ENCODE results near the gene NOL4L. TPM values are rescaled to one million over a fixed set of nuclear protein-coding genes. Genes with fewer than 3 reads are reported as not detected.

Gene NOL4L
- total RNA-seq, 1 experiment from 2014 or later, result 1.4 TPM

GRCh38 chr20:32622585-32623468 is 37.7 kb upstream of the NOL4L start:
- Histone ChIP-seq H3K9me3 (ENCODE audit: low read depth, low read length, poor library complexity, severe bottlenecking) (no peaks in the 10 kb centered on the region), H3K27ac (ENCODE audit: low read depth, low read length, poor library complexity, severe bottlenecking) (no peak overlapping the region), H3K27me3 (replicated peaks; ENCODE audit: insufficient read depth, low read depth, low read length, poor library complexity) (peaks cover 6% of the 10 kb centered on the region), H3K36me3 (ENCODE audit: insufficient read depth, low read length, poor library complexity, severe bottlenecking) (no peaks in the 10 kb centered on the region), H3K4me1 (ENCODE audit: insufficient read depth, low read length, poor library complexity, severe bottlenecking) (no peaks in the 10 kb centered on the region), H3K4me3 (ENCODE audit: low read depth, low read length, poor library complexity, severe bottlenecking) (no peak overlapping the region)
- POLR2A ChIA-PET (ENCODE audit: low non-redundant PET), result no interaction called here
- CTCF ChIA-PET, result no interaction called here
- TF ChIP-seq, protein P1, sequence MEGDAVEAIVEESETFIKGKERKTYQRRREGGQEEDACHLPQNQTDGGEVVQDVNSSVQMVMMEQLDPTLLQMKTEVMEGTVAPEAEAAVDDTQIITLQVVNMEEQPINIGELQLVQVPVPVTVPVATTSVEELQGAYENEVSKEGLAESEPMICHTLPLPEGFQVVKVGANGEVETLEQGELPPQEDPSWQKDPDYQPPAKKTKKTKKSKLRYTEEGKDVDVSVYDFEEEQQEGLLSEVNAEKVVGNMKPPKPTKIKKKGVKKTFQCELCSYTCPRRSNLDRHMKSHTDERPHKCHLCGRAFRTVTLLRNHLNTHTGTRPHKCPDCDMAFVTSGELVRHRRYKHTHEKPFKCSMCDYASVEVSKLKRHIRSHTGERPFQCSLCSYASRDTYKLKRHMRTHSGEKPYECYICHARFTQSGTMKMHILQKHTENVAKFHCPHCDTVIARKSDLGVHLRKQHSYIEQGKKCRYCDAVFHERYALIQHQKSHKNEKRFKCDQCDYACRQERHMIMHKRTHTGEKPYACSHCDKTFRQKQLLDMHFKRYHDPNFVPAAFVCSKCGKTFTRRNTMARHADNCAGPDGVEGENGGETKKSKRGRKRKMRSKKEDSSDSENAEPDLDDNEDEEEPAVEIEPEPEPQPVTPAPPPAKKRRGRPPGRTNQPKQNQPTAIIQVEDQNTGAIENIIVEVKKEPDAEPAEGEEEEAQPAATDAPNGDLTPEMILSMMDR (conservative IDR thresholded peaks at IDR 0.05; ENCODE audit: low read depth, low read length), result no peak
- TF ChIP-seq EZH2 (IDR thresholded peaks at IDR 0.05; ENCODE audit: borderline replicate concordance, low read depth, low read length, poor library complexity, severe bottlenecking), result no peak
- intact Hi-C loops (cut with micrococcal nuclease; ENCODE audit: unreplicated experiment), result no loop called here
- BruUV-seq (replicated peaks), result no TSS peak
- DNase-seq (ENCODE audit: low spot score), result no peak

DNA sequence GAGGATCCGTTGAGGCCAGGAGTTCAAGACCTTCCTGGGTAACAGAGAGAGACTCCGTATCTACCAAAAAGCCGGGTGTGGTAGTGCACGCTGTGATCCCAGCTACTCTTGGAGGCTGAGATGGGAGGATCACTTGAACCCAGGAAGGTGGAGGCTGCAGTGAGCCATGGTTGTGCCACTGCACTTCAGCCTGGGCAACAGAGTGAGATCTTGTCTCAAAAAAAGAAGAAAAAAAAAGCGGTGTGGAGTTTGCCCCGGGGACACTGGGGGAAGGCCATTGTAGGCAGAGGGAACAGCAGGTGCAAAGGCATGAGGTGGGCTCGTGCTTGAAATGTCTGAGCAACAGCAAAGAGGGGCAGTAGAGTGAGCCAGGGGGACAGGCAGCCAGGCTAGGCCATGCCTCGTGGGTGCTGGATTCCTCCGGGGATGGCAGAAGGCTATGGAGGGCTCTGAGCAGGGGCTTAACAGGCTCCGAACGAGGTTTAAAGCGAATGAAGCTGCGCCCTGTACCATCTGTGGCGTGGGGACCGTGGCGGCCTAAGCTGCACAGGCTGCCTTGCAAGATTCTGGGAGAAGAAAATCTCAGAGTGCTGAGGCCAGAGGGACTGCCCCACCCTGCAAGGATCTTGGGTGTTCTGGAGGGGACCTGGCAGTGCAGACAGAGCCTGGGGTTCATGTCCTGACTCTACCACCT is 36.9 kb upstream of the NOL4L start:
- ChIA-PET POLR2A (ENCODE audit: low non-redundant PET) (no interaction called here), CTCF (no interaction called here)
- TF ChIP-seq EZH2 (IDR thresholded peaks at IDR 0.05; ENCODE audit: borderline replicate concordance, low read depth, low read length, poor library complexity, severe bottlenecking), result no peak
- TF ChIP-seq, protein P1 (conservative IDR thresholded peaks at IDR 0.05; ENCODE audit: low read depth, low read length), result no peak
- DNase-seq (ENCODE audit: low spot score), result no peak
- no peaks in the 10 kb centered on the region for H3K4me1 ChIP-seq (ENCODE audit: insufficient read depth, low read length, poor library complexity, severe bottlenecking)
- no TSS peak for BruUV-seq (replicated peaks)
- intact Hi-C loops (cut with micrococcal nuclease; ENCODE audit: unreplicated experiment), result no loop called here
- no peaks in the 10 kb centered on the region for H3K9me3 ChIP-seq (ENCODE audit: low read depth, low read length, poor library complexity, severe bottlenecking)
- peaks cover 6% of the 10 kb centered on the region for H3K27me3 ChIP-seq (replicated peaks; ENCODE audit: insufficient read depth, low read depth, low read length, poor library complexity)
- H3K36me3 ChIP-seq (ENCODE audit: insufficient read depth, low read length, poor library complexity, severe bottlenecking), result no peaks in the 10 kb centered on the region
- H3K4me3 ChIP-seq (ENCODE audit: low read depth, low read length, poor library complexity, severe bottlenecking), result no peak overlapping the region
- no peak overlapping the region for H3K27ac ChIP-seq (ENCODE audit: low read depth, low read length, poor library complexity, severe bottlenecking)

- Histone ChIP-seq H3K36me3 (ENCODE audit: insufficient read depth, low read length, poor library complexity, severe bottlenecking) (no peaks in the 10 kb centered on the region), H3K27me3 (replicated peaks; ENCODE audit: insufficient read depth, low read depth, low read length, poor library complexity) (peaks cover 6% of the 10 kb centered on the region), H3K9me3 (ENCODE audit: low read depth, low read length, poor library complexity, severe bottlenecking) (no peaks in the 10 kb centered on the region), H3K27ac (ENCODE audit: low read depth, low read length, poor library complexity, severe bottlenecking) (no peak overlapping the region), H3K4me3 (ENCODE audit: low read depth, low read length, poor library complexity, severe bottlenecking) (no peak overlapping the region), H3K4me1 (ENCODE audit: insufficient read depth, low read length, poor library complexity, severe bottlenecking) (no peaks in the 10 kb centered on the region)
- no TSS peak for BruUV-seq (replicated peaks)
- ChIA-PET POLR2A (ENCODE audit: low non-redundant PET) (no interaction called here), CTCF (no interaction called here)
- TF ChIP-seq, protein P1 (conservative IDR thresholded peaks at IDR 0.05; ENCODE audit: low read depth, low read length), result no peak
- TF ChIP-seq EZH2 (IDR thresholded peaks at IDR 0.05; ENCODE audit: borderline replicate concordance, low read depth, low read length, poor library complexity, severe bottlenecking), result no peak
- no peak for DNase-seq (ENCODE audit: low spot score)
- intact Hi-C loops (cut with micrococcal nuclease; ENCODE audit: unreplicated experiment), result no loop called here
Measured at GRCh38 chr20:32621071-32621890, 36.1 kb upstream of the NOL4L start.

All from A673 (cell line).